Hematopoietic multipotent progenitor cell treated with erythropoietin and hydrocortisone succinate and interleukin-3 and kit ligand, for 4 days (in vitro differentiated cells): Measurements from ENCODE around the gene TPRG1.

Source experiments
- DNase-seq: peaks from one replicate; pipeline ENCODE4 v3.0.0-alpha.2; 2015

The TPRG1 gene

DNA sequence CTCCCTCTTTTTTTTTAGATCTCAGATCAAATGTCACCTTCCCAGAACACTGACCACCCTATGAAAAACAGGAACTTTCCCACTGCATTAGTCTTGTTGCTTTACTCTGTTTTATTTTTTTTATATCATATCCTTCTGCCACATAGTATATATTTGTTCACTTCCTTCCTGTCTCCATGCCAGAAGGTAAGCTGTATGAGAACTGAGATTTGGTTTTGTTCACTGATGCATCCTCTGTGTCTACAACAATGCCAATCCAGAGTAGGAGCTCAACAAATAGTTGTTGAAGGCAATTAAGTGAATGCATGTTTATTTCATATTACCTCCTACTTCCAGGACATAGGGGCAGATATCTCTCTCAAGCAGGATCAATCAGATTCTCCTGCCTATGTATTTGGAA is 114.4 kb downstream of the TPRG1 start:
- no peak for DNase-seq

DNA sequence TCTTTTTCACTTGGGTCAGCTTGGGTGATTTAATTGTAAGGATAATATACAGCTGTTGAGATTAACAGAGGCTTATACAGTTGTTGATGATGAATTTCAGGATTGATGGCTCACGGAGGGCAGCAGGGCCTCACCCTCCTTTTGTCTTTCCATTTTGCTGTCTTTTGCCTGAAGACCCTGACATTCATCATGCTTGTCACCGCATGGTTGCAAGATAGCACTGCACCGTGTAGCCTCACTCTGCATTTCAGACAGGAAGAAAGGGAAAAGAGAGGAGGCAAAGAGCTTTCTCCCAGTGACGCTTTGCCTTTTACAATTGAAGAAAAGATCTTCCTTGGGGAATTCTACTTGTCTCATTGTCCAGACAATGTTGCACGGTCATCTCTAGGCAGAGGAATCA is 115.1 kb downstream of the TPRG1 start:
- DNase-seq, result no peak

DNA sequence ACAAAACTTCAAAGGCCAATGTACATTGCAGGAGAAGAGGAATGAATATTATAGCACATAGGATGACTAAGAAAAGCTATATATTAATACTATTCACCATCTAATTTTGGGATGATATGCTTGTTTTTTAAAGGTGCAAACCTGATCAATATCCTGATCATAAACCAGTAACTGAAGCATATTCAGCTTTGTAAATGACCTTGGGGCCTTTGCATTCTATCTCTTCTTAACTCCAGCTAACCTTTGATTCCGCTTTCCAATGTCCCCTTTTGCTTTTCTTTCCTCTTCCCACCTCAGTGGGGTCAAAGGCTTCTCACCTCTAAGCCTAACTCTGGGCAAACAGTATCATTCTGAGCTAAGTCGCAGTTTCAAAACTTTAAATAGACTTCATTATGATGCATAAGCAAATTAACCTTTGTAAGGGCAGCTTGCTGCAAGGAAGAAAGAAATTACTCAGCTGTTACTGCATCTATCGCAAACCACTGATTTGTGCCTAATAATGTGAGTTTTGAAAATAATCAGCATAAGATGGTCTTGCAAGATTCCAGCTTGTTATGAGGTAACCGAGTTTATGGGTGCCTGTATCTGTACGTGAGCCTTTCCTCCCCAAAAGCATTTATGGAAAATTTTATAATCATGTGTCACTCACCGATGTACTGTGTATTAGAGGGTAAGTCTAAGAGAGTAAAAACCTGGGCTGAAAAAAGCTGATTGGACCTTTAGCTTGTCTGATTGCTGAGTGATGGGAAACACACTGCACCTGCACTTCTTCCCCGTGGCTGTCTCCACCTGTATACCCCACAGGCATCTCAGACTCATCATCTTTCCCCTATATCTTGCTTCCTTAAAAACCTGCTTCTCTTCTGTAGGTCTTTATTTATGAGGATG is 116.8 kb downstream of the TPRG1 start:
- no peak for DNase-seq

DNA sequence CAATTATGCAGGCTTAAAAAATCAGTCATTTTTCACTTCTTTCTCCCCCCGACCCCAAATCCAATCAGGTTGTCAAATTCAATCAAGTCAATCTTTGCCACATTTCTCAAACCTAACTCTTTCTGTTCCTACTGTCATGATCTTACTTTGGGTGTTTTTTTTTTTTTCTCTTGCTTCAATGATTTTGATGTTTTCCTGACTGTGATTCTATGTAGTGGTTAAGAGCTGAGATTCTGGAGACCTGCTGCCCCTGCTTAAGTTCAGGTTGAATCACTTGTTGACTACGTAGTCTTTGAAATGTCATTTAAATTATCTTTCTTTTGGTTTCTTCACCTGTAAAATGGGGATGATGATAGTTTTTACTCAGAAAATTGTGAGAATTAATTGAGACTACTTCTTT is 117.5 kb downstream of the TPRG1 start:
- DNase-seq, result no peak

DNA sequence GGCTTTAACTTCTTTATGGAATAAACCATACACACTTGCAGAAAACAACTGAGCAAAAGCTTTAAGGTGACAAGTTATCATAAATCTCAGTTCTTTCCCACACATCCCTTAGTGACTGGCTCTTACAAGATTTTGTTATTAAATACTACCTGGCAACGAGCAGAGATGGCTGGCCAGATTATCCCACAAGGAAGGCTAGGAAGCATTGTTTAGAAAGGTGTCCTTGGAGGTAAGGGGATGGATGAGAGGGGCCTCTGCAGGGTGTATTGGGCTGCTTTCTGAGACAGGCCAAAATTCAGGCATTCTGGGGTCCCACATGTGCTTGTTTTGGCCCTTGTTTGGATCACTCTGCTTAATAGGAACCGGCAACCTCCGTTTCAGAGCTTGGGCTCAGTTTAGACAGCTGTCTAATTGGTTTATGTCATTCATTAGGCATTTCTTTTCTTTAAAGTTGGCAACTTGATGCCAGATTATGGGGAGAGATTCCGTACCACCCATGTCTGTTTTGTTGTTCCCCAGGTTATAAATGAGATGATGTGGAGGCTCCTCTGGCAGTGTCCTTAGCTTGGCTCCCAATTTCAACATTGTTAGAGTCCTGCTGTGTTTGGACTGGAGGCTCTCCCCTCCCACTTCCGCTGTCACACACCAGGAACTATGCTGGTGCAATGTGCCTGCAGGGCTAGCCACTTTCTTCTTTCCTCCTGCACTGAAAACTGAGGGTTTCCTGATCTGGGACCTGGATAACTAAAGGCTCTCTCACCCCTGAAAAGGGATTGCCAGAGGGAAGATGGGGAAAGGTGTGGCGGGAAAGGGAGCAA is 121.1 kb downstream of the TPRG1 start:
- DNase-seq, result no peak

- no peak for DNase-seq
These were observed 122.9 kb downstream of the TPRG1 start for GRCh38 chr3:189294649-189295048.

- DNase-seq, result no peak
These were observed 123.3 kb downstream of the TPRG1 start for GRCh38 chr3:189295089-189295488.

DNA sequence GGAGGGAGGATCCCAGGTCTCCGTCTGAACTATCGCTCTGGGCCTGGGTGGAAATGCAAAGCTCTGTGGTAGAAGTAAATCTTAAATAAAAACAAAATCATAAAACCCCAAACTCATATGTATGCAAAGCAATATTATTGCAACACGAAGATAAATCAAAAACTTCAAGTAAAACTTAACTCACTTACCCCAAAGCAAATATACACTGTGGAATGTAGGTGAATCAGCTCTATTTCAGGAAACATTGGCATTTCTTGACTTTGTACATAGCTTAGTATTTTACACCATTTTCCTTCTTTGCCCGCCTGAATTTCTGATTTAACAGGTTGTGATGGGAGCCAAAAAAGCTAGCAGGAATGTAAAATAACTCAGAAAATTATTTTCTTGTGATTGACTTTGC is 126.2 kb downstream of the TPRG1 start:
- DNase-seq, result no peak

DNA sequence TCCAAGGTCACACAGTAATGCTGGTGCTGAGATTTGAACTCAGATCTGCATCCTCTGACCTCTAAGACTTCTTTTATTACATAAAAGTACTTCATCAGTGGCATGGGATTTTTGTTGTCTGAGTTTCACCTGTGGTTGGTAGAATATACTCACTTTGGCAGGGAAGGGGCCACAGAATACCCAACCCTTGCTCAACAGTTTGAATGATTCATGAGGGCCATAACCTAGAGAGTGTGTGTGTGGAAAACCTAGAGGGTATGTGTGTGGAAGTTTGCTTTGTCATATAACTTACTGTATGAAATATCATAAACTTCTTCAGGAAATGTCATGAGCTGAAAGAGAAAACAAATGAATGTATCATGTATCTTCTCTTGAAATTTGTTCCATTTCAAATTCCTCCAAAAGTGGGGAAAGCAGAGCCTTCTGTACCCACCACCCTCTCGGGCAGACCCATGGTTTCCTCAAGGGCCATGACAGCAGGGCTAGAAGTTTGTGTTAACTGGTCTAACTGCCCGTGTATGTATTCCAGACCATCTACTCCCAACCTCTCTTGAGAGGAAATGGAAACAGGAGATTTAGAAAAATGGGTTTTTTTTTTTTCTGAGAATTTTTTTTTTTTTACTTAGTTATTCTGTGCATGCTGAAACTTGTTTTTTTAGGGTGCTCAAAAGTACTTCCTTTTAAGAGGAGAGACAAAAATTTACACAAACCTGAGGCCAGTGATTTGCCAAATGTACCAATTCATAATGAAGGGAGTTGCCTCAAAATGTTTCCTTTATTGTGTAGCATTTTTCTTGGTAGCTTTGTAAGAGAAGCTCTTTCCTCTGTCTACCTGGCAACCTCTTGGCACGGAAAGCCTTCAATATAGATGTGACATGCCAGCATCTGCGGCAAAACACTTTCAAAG is 127.0 kb downstream of the TPRG1 start:
- no peak for DNase-seq

GRCh38 chr3:189300345-189300744 is 128.6 kb downstream of the TPRG1 start:
- no peak for DNase-seq

DNA sequence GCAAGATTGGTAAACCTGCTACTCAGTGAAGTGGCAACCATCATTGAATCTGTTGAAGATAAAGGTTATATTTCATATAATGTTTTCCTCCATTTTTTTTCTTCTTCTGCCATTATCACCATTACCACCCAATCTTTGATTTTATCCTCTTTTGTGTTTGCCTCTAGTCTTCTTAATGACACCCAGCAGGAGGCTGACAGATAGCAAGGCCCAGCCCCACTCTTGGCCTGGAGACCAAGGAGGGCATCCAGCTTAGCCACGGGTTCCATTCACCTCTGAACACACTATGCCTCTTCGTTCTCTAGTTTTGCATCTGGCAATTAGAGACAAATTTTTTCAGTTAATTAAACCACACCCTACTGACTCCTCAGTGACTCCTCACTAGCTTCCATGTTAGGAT is 129.7 kb downstream of the TPRG1 start:
- no peak for DNase-seq

DNA sequence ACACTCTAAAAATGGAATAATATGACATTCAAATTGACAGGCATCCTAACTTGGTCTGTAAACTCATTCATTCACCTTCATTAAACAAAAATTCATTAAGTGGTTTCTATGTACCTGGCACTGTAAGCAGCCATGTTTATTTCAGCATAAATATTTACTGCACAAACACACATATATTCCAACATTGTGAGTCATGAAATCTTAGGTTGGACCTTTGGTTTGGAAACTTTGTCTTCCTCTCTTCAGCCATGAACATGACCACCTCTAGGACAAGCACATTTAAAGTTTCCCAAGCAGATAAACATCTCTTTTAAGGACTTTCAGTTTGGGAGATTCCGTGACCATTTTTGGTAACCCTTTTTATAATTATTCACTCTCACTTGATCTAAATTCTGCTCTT is 131.8 kb downstream of the TPRG1 start:
- DNase-seq, result no peak

DNA sequence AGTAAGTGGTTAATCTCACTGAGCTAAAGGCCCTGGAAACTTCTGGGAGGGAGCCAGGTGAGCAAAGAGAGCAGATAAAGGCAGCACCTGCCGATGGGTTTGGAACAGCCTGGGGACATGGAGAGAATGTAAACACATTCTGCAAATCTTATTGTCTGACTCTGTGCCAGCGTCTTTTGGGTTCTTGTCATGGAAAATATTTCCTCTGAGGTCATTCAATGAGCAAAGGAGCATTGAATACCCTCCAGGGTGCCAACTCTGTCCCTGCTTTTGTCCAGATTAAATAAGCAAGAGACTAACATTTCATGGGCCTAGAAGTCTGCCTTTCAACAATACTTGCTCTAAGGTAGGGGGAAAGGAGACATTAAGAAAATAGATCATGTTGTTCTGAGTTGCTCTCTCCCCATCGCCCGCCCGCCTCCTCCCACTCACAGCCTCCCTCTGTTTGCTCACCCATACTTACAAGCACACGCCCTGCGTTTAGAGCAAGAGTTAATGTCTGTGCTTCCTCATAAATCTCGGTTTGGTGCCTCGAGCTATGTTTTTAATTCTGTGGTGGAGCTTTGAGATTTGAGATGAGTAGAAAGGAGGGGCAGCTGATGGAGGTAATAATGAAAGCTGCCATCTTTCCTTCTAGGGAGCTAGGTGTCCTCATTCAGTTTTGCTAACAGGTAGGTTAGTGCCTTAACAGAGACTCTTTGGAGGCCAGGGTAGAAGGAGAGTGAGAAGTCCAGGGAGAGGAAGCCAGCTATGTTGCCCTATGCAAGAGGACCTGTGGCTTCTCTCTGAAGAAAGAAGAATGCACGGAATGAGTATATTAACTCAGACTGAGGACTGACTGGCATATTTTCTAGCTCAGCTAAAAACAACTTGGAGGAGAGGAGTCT is 132.9 kb downstream of the TPRG1 start:
- no peak for DNase-seq

DNA sequence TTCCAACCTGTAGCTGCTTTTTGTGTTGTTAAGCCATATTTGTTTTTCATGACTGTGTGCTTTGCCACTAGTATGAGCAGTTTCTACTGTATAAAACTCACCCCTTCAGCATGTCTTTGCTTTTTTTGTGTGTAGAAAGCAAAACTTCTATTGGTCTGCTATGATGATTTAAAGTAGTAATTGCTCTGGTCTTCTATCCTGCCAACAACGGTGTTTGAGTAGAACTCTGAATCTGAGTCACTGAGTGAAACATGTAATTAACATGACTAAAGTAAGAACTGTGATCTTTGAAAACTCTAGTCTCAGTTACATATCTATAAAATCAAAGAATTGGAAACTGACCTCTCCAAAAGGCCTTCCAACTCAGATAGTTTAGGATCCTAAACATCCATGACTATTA is 133.6 kb downstream of the TPRG1 start:
- no peak for DNase-seq

DNA sequence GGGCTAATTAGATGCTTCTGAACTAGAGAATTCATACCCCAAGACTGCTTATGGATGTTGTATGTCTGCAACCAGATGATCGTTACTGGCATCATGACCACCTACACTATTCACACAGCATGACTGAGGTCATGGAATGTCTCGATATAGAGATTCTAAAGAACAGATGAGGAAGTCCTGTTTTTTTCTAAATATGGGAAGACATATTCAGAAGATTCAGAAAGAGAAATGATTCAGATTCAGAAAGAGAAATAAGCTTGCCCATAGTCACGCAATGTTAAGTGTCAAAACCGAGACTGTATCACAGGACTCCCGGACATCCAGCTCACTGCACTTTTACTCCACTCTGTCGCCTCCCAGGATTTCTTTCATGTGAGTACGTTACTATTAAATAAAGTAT is 136.2 kb downstream of the TPRG1 start:
- no peak for DNase-seq

DNA sequence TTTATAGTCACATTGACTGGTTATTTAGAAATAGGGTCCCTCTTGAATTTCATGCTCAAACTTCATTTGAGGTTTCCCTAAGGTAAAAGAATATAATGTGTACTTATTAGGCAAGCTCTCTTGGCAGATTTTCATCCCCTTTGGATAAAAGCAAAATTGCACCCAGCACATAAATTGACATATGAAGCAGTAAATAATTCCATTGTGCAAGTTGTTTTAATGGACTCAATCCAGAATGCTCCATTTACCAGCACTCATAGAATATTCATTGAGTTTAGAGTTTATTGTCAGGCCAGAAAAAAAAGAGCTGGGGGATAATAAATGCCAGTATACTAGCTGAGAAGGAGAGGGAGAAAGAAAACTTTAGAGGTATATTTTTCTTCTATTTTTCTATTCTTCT is 136.8 kb downstream of the TPRG1 start:
- DNase-seq, result no peak

DNA sequence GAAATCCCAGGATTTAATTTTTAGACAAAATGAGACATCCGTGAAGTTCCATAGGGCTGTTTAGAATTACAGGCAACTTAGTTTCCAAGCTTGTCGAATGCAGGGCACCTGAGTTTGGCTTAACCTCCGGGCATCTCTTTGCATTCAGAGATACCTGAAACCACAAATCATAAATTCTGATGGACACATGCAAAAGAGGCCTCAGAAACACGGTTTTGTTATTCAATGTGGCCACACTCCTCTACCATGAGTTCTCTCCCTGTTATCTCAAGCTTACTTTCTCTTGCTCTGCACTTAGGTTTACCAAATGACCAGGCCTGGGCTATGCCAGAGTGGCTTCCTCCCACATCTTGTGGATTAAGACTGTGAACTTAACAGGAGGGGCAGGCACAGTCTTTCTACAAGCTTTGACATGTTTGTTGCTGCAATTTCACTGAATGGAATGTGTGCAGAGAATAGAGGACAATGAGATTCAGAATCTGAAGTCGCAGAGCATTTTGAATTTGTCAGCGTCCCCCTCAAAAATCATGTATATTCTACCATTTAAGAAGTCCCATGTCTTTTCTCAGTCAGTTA is 137.7 kb downstream of the TPRG1 start:
- no peak for DNase-seq

- DNase-seq, result no peak
These were observed 139.8 kb downstream of the TPRG1 start for GRCh38 chr3:189311521-189311920.

- no peak for DNase-seq
These were observed 141.1 kb downstream of the TPRG1 start for GRCh38 chr3:189312866-189313265.

DNA sequence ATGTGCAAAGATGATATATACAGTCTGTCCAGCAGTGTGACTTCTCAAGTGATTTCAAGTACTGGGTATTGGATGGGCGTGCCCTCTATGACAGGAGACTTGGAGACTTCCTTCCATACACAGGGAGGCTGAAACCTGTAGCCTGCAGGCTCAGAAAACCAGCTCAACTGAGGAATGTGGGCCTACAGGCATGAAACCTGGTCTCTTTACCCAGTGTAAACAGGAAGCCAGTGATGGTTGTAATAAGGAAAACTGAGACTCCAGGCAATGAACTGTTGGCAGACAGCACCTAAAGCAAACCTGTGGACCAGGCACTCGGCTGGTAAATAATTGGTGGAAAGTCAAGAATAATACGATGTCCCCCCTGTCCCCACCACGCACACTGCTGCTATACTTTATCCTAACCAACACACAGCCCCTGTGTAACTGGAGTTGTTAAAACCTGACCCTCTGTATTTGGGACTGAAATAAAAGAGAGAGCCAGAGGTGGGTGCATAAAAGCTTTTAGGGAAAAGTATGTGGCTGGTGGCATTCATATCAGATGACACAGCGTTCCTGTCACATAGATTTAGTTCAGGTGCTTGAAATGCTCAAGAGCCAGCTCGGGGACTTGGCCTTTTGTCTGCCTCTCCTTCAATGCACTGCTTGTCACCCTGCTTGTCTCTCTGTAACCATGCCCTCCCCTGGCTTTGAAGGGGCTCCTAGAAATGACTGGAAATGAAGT is 144.7 kb downstream of the TPRG1 start:
- no peak for DNase-seq

GRCh38 chr3:189317911-189318310 is 146.1 kb downstream of the TPRG1 start:
- DNase-seq, result no peak
